ENCODE data around the gene BIN1.

Gene BIN1

GRCh38 chr2:127004893-127005600 is 101.9 kb downstream of the BIN1 start:
- Histone ChIP-seq H3K79me2 (ENCODE audit: low read length) (no peaks in the 10 kb centered on the region), H3K4me2 (ENCODE audit: low read depth, low read length) (no peak overlapping the region), H3K9me3 (replicated peaks; ENCODE audit: insufficient read depth, low read length) (no peaks in the 10 kb centered on the region), H3K4me3 (ENCODE audit: low read length) (no peak overlapping the region), H3K9me2 (replicated peaks; ENCODE audit: insufficient read depth, low read length) (no peaks in the 10 kb centered on the region), H4K20me1 (ENCODE audit: insufficient read depth, low read length) (no peaks in the 10 kb centered on the region), H3K27ac (ENCODE audit: low read length) (no peak overlapping the region), H2AFZ (ENCODE audit: low read length) (no peak overlapping the region), H3K9ac (ENCODE audit: low read length) (no peak overlapping the region), H3K4me1 (ENCODE audit: low read length) (no peaks in the 10 kb centered on the region), H3F3A (ENCODE audit: insufficient read depth, low read length) (no peaks in the 10 kb centered on the region), H3K36me3 (replicated peaks; ENCODE audit: insufficient read depth, low read length) (no peaks in the 10 kb centered on the region), H3K27me3 (replicated peaks; ENCODE audit: insufficient read depth, low read length) (no peaks in the 10 kb centered on the region)
- no peak for TF ChIP-seq EZH2phosphoT487 (IDR thresholded peaks at IDR 0.05; ENCODE audit: low read length)
- TF ChIP-seq EZH2 (optimal IDR thresholded peaks at IDR 0.05; ENCODE audit: low read depth, low read length): no peak
- no peak for TF ChIP-seq CTCF (IDR thresholded peaks at IDR 0.05; ENCODE audit: low read length)
- no peak for DNase-seq

- TF ChIP-seq EZH2 (optimal IDR thresholded peaks at IDR 0.05; ENCODE audit: low read depth, low read length): no peak
- TF ChIP-seq CTCF (IDR thresholded peaks at IDR 0.05; ENCODE audit: low read length): no peak
- TF ChIP-seq EZH2phosphoT487 (IDR thresholded peaks at IDR 0.05; ENCODE audit: low read length): no peak
- H3K36me3 ChIP-seq (replicated peaks; ENCODE audit: insufficient read depth, low read length): no peaks in the 10 kb centered on the region
- no peaks in the 10 kb centered on the region for H3K9me2 ChIP-seq (replicated peaks; ENCODE audit: insufficient read depth, low read length)
- H2AFZ ChIP-seq (ENCODE audit: low read length): no peak overlapping the region
- no peaks in the 10 kb centered on the region for H3K79me2 ChIP-seq (ENCODE audit: low read length)
- H4K20me1 ChIP-seq (ENCODE audit: insufficient read depth, low read length): no peaks in the 10 kb centered on the region
- H3K9ac ChIP-seq (ENCODE audit: low read length): no peak overlapping the region
- DNase-seq: no peak
- no peak overlapping the region for H3K4me3 ChIP-seq (ENCODE audit: low read length)
- H3K9me3 ChIP-seq (replicated peaks; ENCODE audit: insufficient read depth, low read length): no peaks in the 10 kb centered on the region
- H3K27ac ChIP-seq (ENCODE audit: low read length): no peak overlapping the region
- H3K27me3 ChIP-seq (replicated peaks; ENCODE audit: insufficient read depth, low read length): no peaks in the 10 kb centered on the region
- no peak overlapping the region for H3K4me2 ChIP-seq (ENCODE audit: low read depth, low read length)
- H3K4me1 ChIP-seq (ENCODE audit: low read length): no peaks in the 10 kb centered on the region
- no peaks in the 10 kb centered on the region for H3F3A ChIP-seq (ENCODE audit: insufficient read depth, low read length)
Observed at GRCh38 chr2:127003070-127003800, 103.7 kb downstream of the BIN1 start.

GRCh38 chr2:127001751-127002150 is 105.2 kb downstream of the BIN1 start:
- no peaks in the 10 kb centered on the region for H3K79me2 ChIP-seq (ENCODE audit: low read length)
- H3K4me1 ChIP-seq (ENCODE audit: low read length): no peaks in the 10 kb centered on the region
- H4K20me1 ChIP-seq (ENCODE audit: insufficient read depth, low read length): no peaks in the 10 kb centered on the region
- H3K9me2 ChIP-seq (replicated peaks; ENCODE audit: insufficient read depth, low read length): no peaks in the 10 kb centered on the region
- no peak overlapping the region for H3K4me2 ChIP-seq (ENCODE audit: low read depth, low read length)
- no peak overlapping the region for H2AFZ ChIP-seq (ENCODE audit: low read length)
- no peak overlapping the region for H3K4me3 ChIP-seq (ENCODE audit: low read length)
- no peaks in the 10 kb centered on the region for H3K27me3 ChIP-seq (replicated peaks; ENCODE audit: insufficient read depth, low read length)
- no peaks in the 10 kb centered on the region for H3K9me3 ChIP-seq (replicated peaks; ENCODE audit: insufficient read depth, low read length)
- TF ChIP-seq EZH2 (optimal IDR thresholded peaks at IDR 0.05; ENCODE audit: low read depth, low read length) (no peak), EZH2phosphoT487 (IDR thresholded peaks at IDR 0.05; ENCODE audit: low read length) (no peak), CTCF (IDR thresholded peaks at IDR 0.05; ENCODE audit: low read length) (no peak)
- H3K9ac ChIP-seq (ENCODE audit: low read length): no peak overlapping the region
- H3K27ac ChIP-seq (ENCODE audit: low read length): no peak overlapping the region
- no peaks in the 10 kb centered on the region for H3K36me3 ChIP-seq (replicated peaks; ENCODE audit: insufficient read depth, low read length)
- DNase-seq: no peak
- H3F3A ChIP-seq (ENCODE audit: insufficient read depth, low read length): no peaks in the 10 kb centered on the region
